Central memory CD8-positive, alpha-beta T cell (primary cell): ENCODE data around the gene TECRL.

Experiments
- ATAC-seq: fragments of 150-1000 bp; cut with Tn5 transposase; replicated peaks from 2 replicates; pipeline ENCODE4 v1.10.0; 2022; ENCODE audit warnings: mild to moderate bottlenecking, moderate FRiP score, moderate number of reproducible peaks; ENCODE audit not compliant: poor library complexity, severe bottlenecking; ENCODE audit errors: extremely low read depth
- DNase-seq, 2 donors: peaks; one replicate each; pipeline ENCODE4 v3.0.0; 2021; ENCODE audit warnings: low spot score in 2 of 2
- H3K27ac Mint-ChIP-seq: one replicate; pipeline ENCODE4 v1.8.0; 2022; ENCODE audit warnings: low read depth, mild to moderate bottlenecking, moderate library complexity, mixed read lengths
- H3K27me3 Mint-ChIP-seq: one replicate; pipeline ENCODE4 v1.8.0; 2022; ENCODE audit warnings: mixed read lengths
- H3K36me3 Mint-ChIP-seq: one replicate; pipeline ENCODE4 v1.8.0; 2022; ENCODE audit warnings: mild to moderate bottlenecking, moderate library complexity, mixed read lengths; ENCODE audit not compliant: insufficient read depth
- H3K4me1 Mint-ChIP-seq: one replicate; pipeline ENCODE4 v1.8.0; 2022; ENCODE audit warnings: mixed read lengths
- H3K4me3 Mint-ChIP-seq: one replicate; pipeline ENCODE4 v1.8.0; 2022; ENCODE audit warnings: mild to moderate bottlenecking, moderate library complexity, mixed read lengths
- H3K9me3 Mint-ChIP-seq: one replicate; pipeline ENCODE4 v1.8.0; 2022; ENCODE audit warnings: mixed read lengths

Gene TECRL

GRCh38 chr4:64409300-64409699 is at the start of gene TECRL:
TSS of gene TECRL (minus strand) at chr4:64409450. CDS start at chr4:64409351, 99 bp downstream.
- Mint-ChIP-seq H3K27ac (no peak within 1 kb of the TSS), H3K36me3 (no peaks in the 10 kb centered on the region), H3K4me3 (no peak within 1 kb of the TSS), H3K27me3 (no peaks in the 10 kb centered on the region), H3K4me1 (no peaks in the 10 kb centered on the region), H3K9me3 (peaks cover 18% of the 10 kb centered on the region)
- ATAC-seq (no peak), DNase-seq (no peak)

DNA sequence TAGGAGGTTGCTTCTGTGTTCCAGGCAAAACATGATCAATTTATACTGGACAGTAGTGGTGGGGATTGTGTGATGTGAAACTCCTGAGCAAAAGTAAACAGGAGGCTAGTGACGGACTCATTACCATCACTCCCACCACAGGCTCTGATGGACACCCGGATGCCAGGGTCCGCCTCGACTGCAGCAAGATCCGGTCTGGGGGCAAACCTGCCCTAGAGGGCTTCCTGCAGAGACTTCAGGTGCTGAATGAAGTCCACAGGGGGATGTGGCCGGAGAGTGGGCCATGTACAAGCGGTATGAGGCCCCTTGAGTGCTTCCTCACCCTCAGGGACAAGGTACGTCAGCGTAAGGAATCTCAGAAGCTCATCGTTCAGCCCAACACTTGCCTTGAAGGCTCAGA is 23.4 kb upstream of the TECRL start:
- no peak overlapping the region for H3K27ac Mint-ChIP-seq
- no peaks in the 10 kb centered on the region for H3K36me3 Mint-ChIP-seq
- ATAC-seq = no peak

DNA sequence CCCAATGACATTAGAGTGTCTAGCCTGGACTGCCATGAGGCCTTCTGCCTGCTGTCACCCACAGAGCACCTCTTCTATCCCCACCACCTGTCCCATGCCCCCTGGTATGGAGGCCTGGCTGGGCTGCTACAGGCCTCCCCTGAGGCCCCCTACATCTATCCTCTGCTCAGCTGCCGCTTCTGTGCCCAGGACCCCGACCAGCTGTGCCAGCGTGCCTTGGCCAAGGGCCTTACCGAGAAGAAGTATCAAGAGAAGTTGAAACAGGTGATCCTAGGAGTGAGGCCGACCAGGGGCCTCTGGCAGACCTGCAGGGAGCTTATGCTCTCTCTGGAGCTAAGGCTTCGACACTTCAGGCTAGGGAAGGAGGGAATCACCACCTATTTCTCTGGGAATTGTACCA is 21.7 kb upstream of the TECRL start:
- no peaks in the 10 kb centered on the region for H3K27me3 Mint-ChIP-seq
- ATAC-seq (no peak), DNase-seq (no peak)
- H3K27ac Mint-ChIP-seq = no peak overlapping the region
- no peaks in the 10 kb centered on the region for H3K4me1 Mint-ChIP-seq
- no peaks in the 10 kb centered on the region for H3K36me3 Mint-ChIP-seq
- peaks cover 22% of the 10 kb centered on the region for H3K9me3 Mint-ChIP-seq
- no peak overlapping the region for H3K4me3 Mint-ChIP-seq

More for the DNA sequence above, 23.4 kb upstream of the TECRL start:
- H3K4me3 Mint-ChIP-seq = no peak overlapping the region
- H3K9me3 Mint-ChIP-seq = peaks cover 25% of the 10 kb centered on the region
- DNase-seq = no peak
- no peaks in the 10 kb centered on the region for H3K27me3 Mint-ChIP-seq
- no peaks in the 10 kb centered on the region for H3K4me1 Mint-ChIP-seq

DNA sequence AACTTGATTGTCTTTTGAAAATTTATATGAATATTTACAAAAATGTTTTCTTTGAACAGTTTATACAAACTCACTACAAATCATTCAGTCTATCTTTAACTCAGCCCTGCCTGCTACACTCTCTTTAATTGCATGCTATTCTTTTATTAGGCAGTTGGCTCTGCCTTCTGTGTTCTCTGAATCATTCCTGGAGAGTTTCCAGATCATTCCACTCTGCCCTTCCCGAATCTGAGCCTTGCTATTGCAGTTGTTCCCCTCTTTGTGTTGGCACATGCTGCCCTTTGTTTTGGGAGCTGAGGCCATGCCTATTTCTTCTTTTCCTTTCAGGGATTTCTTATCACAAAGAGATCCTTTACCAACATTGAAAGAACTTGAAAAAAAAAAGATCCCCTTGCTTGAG is 8.7 kb upstream of the TECRL start:
- Mint-ChIP-seq H3K4me1 (no peaks in the 10 kb centered on the region), H3K36me3 (no peaks in the 10 kb centered on the region), H3K27ac (no peak overlapping the region), H3K27me3 (no peaks in the 10 kb centered on the region), H3K9me3 (peaks cover 6% of the 10 kb centered on the region), H3K4me3 (no peak overlapping the region)
- no peak for DNase-seq
- no peak for ATAC-seq

GRCh38 chr4:64407000-64407399 is 2.2 kb downstream of the TECRL start:
- no peak for DNase-seq
- Mint-ChIP-seq H3K4me3 (no peak overlapping the region), H3K36me3 (no peaks in the 10 kb centered on the region), H3K4me1 (no peaks in the 10 kb centered on the region), H3K9me3 (peaks cover 34% of the 10 kb centered on the region), H3K27me3 (no peaks in the 10 kb centered on the region), H3K27ac (no peak overlapping the region)
- ATAC-seq = no peak

- H3K9me3 Mint-ChIP-seq = peaks cover 39% of the 10 kb centered on the region
- no peak overlapping the region for H3K27ac Mint-ChIP-seq
- DNase-seq = no peak
- no peaks in the 10 kb centered on the region for H3K36me3 Mint-ChIP-seq
- no peaks in the 10 kb centered on the region for H3K4me1 Mint-ChIP-seq
- no peaks in the 10 kb centered on the region for H3K27me3 Mint-ChIP-seq
- ATAC-seq = no peak
- no peak overlapping the region for H3K4me3 Mint-ChIP-seq
These were observed 3.5 kb downstream of the TECRL start for GRCh38 chr4:64405761-64406160.

GRCh38 chr4:64402684-64403083 is 6.6 kb downstream of the TECRL start:
- DNase-seq (no peak), ATAC-seq (no peak)
- peaks cover 44% of the 10 kb centered on the region for H3K9me3 Mint-ChIP-seq
- no peak overlapping the region for H3K27ac Mint-ChIP-seq
- no peaks in the 10 kb centered on the region for H3K27me3 Mint-ChIP-seq
- H3K4me3 Mint-ChIP-seq = no peak overlapping the region
- H3K36me3 Mint-ChIP-seq = peaks cover 1% of the 10 kb centered on the region
- no peaks in the 10 kb centered on the region for H3K4me1 Mint-ChIP-seq

- H3K9me3 Mint-ChIP-seq = peaks cover 36% of the 10 kb centered on the region
- ATAC-seq (no peak), DNase-seq (no peak)
- H3K27ac Mint-ChIP-seq = no peak overlapping the region
- no peaks in the 10 kb centered on the region for H3K27me3 Mint-ChIP-seq
- H3K4me1 Mint-ChIP-seq = no peaks in the 10 kb centered on the region
- peaks cover 1% of the 10 kb centered on the region for H3K36me3 Mint-ChIP-seq
- no peak overlapping the region for H3K4me3 Mint-ChIP-seq
These were observed 9.7 kb downstream of the TECRL start for GRCh38 chr4:64399313-64400109.

DNA sequence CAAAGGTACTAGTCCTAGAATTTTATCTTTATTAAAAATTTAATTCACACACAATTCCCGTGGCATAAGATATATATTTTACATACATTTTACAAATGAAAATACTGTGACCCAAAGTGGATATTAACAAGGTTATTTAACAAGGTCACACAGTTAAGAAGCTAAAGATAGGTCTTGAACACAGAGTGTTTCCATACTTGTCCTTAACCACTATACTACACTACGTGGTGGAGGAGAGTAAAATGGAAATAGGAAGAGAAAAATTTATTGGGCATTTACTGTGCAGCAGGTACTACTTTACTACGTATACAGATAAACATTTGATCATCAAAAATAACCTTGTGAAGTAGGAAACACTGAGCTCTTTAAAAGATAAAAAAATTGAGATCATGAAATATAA is 14.8 kb downstream of the TECRL start:
- Mint-ChIP-seq H3K27ac (no peak overlapping the region), H3K9me3 (peaks cover 27% of the 10 kb centered on the region), H3K4me1 (no peaks in the 10 kb centered on the region), H3K27me3 (no peaks in the 10 kb centered on the region), H3K36me3 (peaks cover 1% of the 10 kb centered on the region), H3K4me3 (no peak overlapping the region)
- DNase-seq (no peak), ATAC-seq (no peak)

- Mint-ChIP-seq H3K4me3 (no peak overlapping the region), H3K9me3 (peaks cover 24% of the 10 kb centered on the region), H3K36me3 (no peaks in the 10 kb centered on the region), H3K4me1 (no peaks in the 10 kb centered on the region), H3K27ac (no peak overlapping the region), H3K27me3 (no peaks in the 10 kb centered on the region)
- DNase-seq (no peak), ATAC-seq (no peak)
These were observed 21.0 kb downstream of the TECRL start for GRCh38 chr4:64388252-64388651.

GRCh38 chr4:64385220-64385619 is 24.0 kb downstream of the TECRL start:
- Mint-ChIP-seq H3K9me3 (peaks cover 34% of the 10 kb centered on the region), H3K27me3 (no peaks in the 10 kb centered on the region), H3K4me1 (no peaks in the 10 kb centered on the region), H3K4me3 (no peak overlapping the region), H3K27ac (no peak overlapping the region), H3K36me3 (no peaks in the 10 kb centered on the region)
- DNase-seq (no peak), ATAC-seq (no peak)

GRCh38 chr4:64384237-64385203 is 24.7 kb downstream of the TECRL start:
- Mint-ChIP-seq H3K4me1 (no peaks in the 10 kb centered on the region), H3K9me3 (peaks cover 41% of the 10 kb centered on the region), H3K27ac (no peak overlapping the region), H3K27me3 (no peaks in the 10 kb centered on the region), H3K36me3 (no peaks in the 10 kb centered on the region), H3K4me3 (no peak overlapping the region)
- DNase-seq (no peak), ATAC-seq (no peak)

GRCh38 chr4:64368741-64369140 is 40.5 kb downstream of the TECRL start:
- H3K36me3 Mint-ChIP-seq = no peaks in the 10 kb centered on the region
- ATAC-seq = no peak
- H3K27me3 Mint-ChIP-seq = no peaks in the 10 kb centered on the region

More at GRCh38 chr4:64368741-64369140, 40.5 kb downstream of the TECRL start:
- Mint-ChIP-seq H3K4me1 (no peaks in the 10 kb centered on the region), H3K9me3 (peaks cover 7% of the 10 kb centered on the region), H3K4me3 (no peak overlapping the region), H3K27ac (no peak overlapping the region)
- DNase-seq = no peak
